HUES48 (cell line): ENCODE data around the gene ANKRD49.
A peak's percentile ranks its signal among the peaks of the same experiment; 100 is the strongest.

ENCODE experiments used
- H3K27ac ChIP-seq: one replicate; pipeline ENCODE4 v1.7.0; 2013; ENCODE audit warnings: low read depth, low read length, inconsistent platforms
- H3K27me3 ChIP-seq: 2 replicates; pipeline ENCODE4 v1.6.1; 2013; ENCODE audit warnings: mild to moderate bottlenecking, low read length; ENCODE audit not compliant: control insufficient read depth, insufficient read depth
- H3K36me3 ChIP-seq: 2 replicates; pipeline ENCODE4 v1.6.1; 2013; ENCODE audit warnings: low read length; ENCODE audit not compliant: control insufficient read depth, insufficient read depth
- H3K4me1 ChIP-seq: 2 replicates; pipeline ENCODE4 v1.6.1; 2013; ENCODE audit warnings: mild to moderate bottlenecking, low read length; ENCODE audit not compliant: control insufficient read depth, insufficient read depth
- H3K4me3 ChIP-seq: 2 replicates; pipeline ENCODE4 v1.5.1; 2013; ENCODE audit warnings: mild to moderate bottlenecking, low read depth, low read length
- H3K9ac ChIP-seq: 2 replicates; pipeline ENCODE4 v1.6.1; 2013; ENCODE audit warnings: mild to moderate bottlenecking, low read depth, low read length, moderate library complexity
- H3K9me3 ChIP-seq: 2 replicates; pipeline ENCODE4 v1.6.1; 2013; ENCODE audit warnings: low read length; ENCODE audit not compliant: control insufficient read depth, insufficient read depth

Gene ANKRD49

DNA sequence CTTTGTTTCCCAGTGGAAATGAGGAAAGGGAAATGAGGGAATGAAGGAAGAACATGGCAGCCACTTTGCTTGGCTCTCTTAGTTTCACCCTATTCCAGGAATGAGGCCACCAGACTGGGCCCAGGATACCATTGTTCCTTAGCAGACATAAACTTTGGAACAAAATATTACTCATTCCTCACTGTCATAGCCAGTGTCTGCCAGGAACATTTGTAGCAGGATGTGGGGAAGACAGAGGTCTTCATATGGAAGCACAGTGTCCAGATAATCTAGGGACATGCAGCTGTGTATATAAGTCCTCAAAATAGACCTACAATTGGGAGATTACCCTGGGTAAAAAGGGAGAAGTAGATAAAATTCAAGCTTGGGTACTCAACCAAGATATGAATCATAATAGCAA, 34.8 kb downstream of the ANKRD49 start:
- H3K9ac ChIP-seq, result no peak overlapping the region
- H3K4me1 ChIP-seq, result no peaks in the 10 kb centered on the region
- H3K27me3 ChIP-seq, result no peaks in the 10 kb centered on the region; the same call in 1 of the 2 replicates
- no peak overlapping the region for H3K27ac ChIP-seq
- H3K4me3 ChIP-seq, result no peak overlapping the region
- no peaks in the 10 kb centered on the region for H3K36me3 ChIP-seq
- H3K9me3 ChIP-seq, result no peaks in the 10 kb centered on the region

DNA sequence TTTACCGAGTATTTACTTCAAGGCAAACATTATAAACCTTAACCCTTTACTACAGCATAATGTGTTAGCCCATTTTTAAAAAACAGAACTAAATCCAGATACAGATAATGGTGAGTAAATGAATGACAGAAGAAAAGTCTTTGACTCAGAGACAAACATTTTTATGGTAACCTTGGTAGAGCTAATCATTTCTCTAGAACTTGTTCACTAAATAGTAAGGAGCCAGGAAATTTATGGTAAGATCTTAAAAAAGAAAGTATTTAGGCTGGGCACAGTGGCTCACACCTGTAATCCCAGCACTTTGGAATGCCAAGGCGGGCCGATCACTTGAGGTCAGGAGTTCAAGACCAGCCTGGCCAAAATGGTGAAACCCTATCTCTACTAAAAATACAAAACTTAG, 38.4 kb downstream of the ANKRD49 start:
- Histone ChIP-seq H3K9ac (no peak overlapping the region), H3K36me3 (no peaks in the 10 kb centered on the region), H3K4me1 (no peaks in the 10 kb centered on the region), H3K27ac (no peak overlapping the region), H3K9me3 (no peaks in the 10 kb centered on the region), H3K4me3 (no peak overlapping the region), H3K27me3 (no peaks in the 10 kb centered on the region)

DNA sequence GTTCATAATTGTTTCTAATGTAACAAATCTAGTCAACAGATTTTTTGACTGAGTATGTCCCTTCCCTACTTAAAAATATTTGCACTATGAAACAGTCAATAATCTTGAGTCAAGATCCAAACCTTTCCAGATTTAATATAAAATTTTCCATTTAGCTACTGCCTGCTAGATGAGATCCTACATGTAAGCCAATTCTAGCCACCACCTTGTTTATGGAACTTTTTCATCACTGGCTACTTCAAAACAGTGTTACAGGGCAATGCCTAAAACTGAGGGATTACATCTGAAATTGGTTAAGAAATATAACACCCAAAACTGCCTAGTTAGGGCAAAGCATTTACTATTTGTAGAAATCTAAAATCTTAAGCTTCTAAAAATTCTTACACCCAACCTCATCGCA, 39.4 kb downstream of the ANKRD49 start:
- Histone ChIP-seq H3K27ac (no peak overlapping the region), H3K9me3 (no peaks in the 10 kb centered on the region), H3K4me1 (no peaks in the 10 kb centered on the region), H3K4me3 (no peak overlapping the region), H3K27me3 (no peaks in the 10 kb centered on the region), H3K36me3 (no peaks in the 10 kb centered on the region), H3K9ac (no peak overlapping the region)

DNA sequence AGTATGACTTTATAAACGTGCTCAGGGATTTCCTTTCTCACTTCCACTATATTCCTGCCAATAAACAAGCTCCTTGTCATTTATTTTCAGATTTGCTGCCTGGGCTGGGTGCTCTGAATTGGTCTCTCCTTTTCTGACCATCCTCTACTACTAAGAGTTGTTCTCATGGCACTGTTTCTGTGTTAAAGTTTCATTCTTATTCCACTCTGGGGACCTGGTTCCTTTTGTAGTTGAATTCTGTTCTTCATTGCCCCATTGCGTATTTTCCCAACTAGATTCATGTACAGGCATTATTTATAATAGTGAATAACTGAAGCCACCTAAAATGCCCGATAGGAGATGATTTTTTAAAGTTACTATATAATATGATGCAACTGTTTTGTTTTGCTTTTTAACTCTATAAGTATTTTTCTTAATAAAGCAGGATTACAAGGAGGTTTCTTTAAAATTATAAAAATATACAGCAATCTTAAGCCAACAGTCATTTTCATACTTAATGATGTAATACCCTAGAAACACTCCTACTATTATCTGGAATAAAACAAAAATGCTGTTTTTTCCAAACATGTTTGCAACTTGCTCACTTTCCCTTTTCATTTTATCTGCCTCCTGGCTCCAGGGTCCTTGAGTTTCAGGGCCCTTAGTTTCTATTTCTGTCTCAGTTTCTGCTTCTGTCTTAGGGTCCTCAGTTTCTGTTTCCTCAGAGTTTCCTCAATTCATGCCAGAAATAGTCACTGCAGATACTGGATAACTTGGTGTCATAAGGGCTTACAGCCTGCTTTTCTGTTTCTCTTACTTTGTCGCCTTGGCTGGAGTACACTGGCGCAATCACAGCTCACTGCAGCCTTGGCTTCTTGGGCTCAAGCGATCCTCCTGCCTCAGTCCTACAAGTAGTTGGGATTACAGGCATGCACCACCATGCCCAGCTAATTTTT, 40.2 kb downstream of the ANKRD49 start:
- no peaks in the 10 kb centered on the region for H3K36me3 ChIP-seq
- H3K9me3 ChIP-seq, result no peaks in the 10 kb centered on the region
- H3K9ac ChIP-seq, result no peak overlapping the region
- no peak overlapping the region for H3K4me3 ChIP-seq
- H3K4me1 ChIP-seq, result no peaks in the 10 kb centered on the region
- no peak overlapping the region for H3K27ac ChIP-seq
- no peaks in the 10 kb centered on the region for H3K27me3 ChIP-seq

DNA sequence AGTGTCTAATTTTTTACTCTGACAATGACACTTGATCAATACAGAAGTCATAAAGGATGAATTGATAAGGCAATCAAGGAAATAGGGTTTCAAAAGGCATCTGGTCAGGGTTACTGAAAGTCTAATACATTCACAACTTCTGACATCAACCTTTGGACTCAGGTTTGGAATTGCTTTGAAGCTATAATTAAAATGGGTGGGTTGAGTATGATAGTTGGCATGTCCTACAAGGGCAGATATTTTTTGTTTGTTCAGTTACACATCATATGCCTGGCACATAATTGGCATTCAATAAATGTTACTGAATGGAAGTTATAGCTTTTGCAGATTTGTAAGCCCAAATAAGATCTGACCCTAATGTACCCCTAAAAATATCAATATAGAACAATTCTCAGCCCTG, 42.6 kb downstream of the ANKRD49 start:
- no peak overlapping the region for H3K9ac ChIP-seq
- H3K4me1 ChIP-seq, result no peaks in the 10 kb centered on the region
- no peaks in the 10 kb centered on the region for H3K27me3 ChIP-seq
- H3K36me3 ChIP-seq, result no peaks in the 10 kb centered on the region
- no peak overlapping the region for H3K27ac ChIP-seq
- H3K4me3 ChIP-seq, result no peak overlapping the region
- no peaks in the 10 kb centered on the region for H3K9me3 ChIP-seq

DNA sequence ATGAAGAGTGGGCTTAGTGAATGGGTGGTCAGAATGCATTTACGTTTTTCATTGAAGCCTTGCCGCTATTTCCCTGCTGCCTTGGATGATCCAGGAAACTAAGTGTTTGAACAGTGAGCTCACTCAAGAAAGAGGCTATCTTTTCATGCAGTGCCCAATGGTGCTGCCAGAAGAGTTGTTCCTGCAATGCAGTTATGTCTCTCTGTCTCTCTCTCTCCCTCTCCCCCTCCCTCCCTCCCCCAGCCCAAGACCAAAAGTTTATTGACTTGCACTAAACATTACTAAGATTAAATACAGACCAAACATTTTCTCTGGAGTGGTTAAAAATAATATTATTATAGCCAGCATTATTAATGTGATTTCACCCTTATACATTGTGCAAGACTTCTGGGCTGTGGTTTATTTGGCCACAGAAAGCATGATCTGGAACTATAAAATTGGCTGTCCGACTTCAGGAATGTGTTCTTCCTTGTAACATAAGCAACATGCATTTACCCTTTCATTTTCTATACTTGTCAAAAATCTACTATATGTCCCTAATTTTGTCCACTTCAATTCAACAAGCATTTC, 43.3 kb downstream of the ANKRD49 start:
- Histone ChIP-seq H3K36me3 (no peaks in the 10 kb centered on the region), H3K9ac (no peak overlapping the region), H3K4me1 (no peaks in the 10 kb centered on the region), H3K4me3 (no peak overlapping the region), H3K9me3 (no peaks in the 10 kb centered on the region), H3K27ac (no peak overlapping the region), H3K27me3 (no peaks in the 10 kb centered on the region)

DNA sequence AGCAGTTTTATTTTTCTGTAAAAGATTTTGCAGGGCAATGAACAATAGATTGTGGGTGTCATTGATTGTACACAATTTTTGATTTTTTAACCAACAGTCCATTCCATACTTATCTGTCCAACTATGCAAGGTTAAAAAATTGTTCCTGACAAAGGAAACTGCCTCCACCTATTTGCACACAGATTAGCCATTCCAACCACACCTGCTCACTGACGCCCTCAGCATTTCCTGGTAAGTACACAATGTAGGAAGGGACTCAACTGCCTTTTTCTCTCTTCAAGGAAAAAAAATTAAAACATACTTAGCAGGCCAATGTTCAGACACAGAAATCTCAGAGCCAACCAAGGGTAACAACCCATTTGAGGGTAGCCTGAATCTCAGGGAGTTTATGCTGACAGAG, 45.6 kb downstream of the ANKRD49 start:
- H3K9ac ChIP-seq, result no peak overlapping the region
- H3K27me3 ChIP-seq, result peaks cover 11% of the 10 kb centered on the region
- H3K4me1 ChIP-seq, result peaks cover 8% of the 10 kb centered on the region; the same call in 1 of the 2 replicates
- no peak overlapping the region for H3K4me3 ChIP-seq
- H3K36me3 ChIP-seq, result no peaks in the 10 kb centered on the region
- H3K27ac ChIP-seq, result no peak overlapping the region
- no peaks in the 10 kb centered on the region for H3K9me3 ChIP-seq

DNA sequence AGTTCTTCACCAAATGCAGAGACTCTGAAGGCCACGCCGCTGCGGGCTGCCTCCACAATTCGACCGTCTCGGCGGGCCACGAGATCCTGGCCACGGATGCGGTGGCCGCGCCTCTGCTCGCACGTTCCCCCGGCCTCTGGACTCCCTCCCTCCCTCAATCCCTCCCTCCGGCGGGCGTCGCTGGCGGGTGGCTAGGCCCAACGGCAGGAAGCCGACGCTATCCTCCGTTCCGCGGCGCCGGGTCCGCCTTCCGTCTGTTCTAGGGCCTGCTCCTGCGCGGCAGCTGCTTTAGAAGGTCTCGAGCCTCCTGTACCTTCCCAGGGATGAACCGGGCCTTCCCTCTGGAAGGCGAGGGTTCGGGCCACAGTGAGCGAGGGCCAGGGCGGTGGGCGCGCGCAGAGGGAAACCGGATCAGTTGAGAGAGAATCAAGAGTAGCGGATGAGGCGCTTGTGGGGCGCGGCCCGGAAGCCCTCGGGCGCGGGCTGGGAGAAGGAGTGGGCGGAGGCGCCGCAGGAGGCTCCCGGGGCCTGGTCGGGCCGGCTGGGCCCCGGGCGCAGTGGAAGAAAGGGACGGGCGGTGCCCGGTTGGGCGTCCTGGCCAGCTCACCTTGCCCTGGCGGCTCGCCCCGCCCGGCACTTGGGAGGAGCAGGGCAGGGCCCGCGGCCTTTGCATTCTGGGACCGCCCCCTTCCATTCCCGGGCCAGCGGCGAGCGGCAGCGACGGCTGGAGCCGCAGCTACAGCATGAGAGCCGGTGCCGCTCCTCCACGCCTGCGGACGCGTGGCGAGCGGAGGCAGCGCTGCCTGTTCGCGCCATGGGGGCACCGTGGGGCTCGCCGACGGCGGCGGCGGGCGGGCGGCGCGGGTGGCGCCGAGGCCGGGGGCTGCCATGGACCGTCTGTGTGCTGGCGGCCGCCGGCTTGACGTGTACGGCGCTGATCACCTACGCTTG, 50.2 kb downstream of the ANKRD49 start, which contains the start of gene FUT4:
Gene FUT4, plus strand, starts transcription at position 227 of the 951 bp plus-strand sequence. Its CDS starts 213 bp downstream, at position 440.
- peak within 1 kb of the TSS; percentile 91 for H3K27ac ChIP-seq
- peaks cover 19% of the 10 kb centered on the region for H3K4me1 ChIP-seq
- no peaks in the 10 kb centered on the region for H3K9me3 ChIP-seq
- H3K36me3 ChIP-seq, result no peaks in the 10 kb centered on the region
- H3K9ac ChIP-seq, result peak within 1 kb of the TSS; percentile 80
- peaks cover 41% of the 10 kb centered on the region for H3K27me3 ChIP-seq
- peak within 1 kb of the TSS; percentile 75 for H3K4me3 ChIP-seq

DNA sequence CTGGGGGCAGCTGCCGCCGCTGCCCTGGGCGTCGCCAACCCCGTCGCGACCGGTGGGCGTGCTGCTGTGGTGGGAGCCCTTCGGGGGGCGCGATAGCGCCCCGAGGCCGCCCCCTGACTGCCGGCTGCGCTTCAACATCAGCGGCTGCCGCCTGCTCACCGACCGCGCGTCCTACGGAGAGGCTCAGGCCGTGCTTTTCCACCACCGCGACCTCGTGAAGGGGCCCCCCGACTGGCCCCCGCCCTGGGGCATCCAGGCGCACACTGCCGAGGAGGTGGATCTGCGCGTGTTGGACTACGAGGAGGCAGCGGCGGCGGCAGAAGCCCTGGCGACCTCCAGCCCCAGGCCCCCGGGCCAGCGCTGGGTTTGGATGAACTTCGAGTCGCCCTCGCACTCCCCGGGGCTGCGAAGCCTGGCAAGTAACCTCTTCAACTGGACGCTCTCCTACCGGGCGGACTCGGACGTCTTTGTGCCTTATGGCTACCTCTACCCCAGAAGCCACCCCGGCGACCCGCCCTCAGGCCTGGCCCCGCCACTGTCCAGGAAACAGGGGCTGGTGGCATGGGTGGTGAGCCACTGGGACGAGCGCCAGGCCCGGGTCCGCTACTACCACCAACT, 51.0 kb downstream of the ANKRD49 start:
- 0 out of 2 replicates have a peak overlapping the region, but pooled peaks have one; percentile 10 for H3K9ac ChIP-seq
- no peaks in the 10 kb centered on the region for H3K9me3 ChIP-seq
- H3K4me3 ChIP-seq, result peak overlapping the region; percentile 75
- H3K27me3 ChIP-seq, result peaks cover 41% of the 10 kb centered on the region
- peaks cover 19% of the 10 kb centered on the region for H3K4me1 ChIP-seq
- H3K36me3 ChIP-seq, result no peaks in the 10 kb centered on the region
- H3K27ac ChIP-seq, result no peak overlapping the region
